Fibroblast of mammary gland (primary cell): Measurements from ENCODE around the gene PCYT1B.

Source experiments
- DNase-seq: peaks from one replicate; pipeline ENCODE4 v3.0.0-alpha.2; 2010; ENCODE audit warnings: low read depth
- H3K4me3 ChIP-seq: 2 replicates; pipeline ENCODE4 v1.5.1; 2011; ENCODE audit warnings: low read depth, mild to moderate bottlenecking, low read length, moderate library complexity; ENCODE audit not compliant: control insufficient read depth
- CTCF ChIP-seq: conservative IDR thresholded peaks from 2 replicates; pipeline ENCODE4 v1.5.1; 2011; ENCODE audit warnings: low read depth, low read length, inconsistent platforms; ENCODE audit not compliant: control insufficient read depth, insufficient read depth

The PCYT1B gene

GRCh38 chrX:24520472-24520871 is 126.7 kb downstream of the PCYT1B start:
- no peak overlapping the region for H3K4me3 ChIP-seq
- no peak for TF ChIP-seq CTCF
- DNase-seq: no peak

GRCh38 chrX:24515447-24515846 is 131.7 kb downstream of the PCYT1B start:
- DNase-seq: peak; percentile 32
- peak; percentile 39 for TF ChIP-seq CTCF
- no peak overlapping the region for H3K4me3 ChIP-seq

- DNase-seq: no peak
- no peak for TF ChIP-seq CTCF
- no peak overlapping the region for H3K4me3 ChIP-seq
Observed at GRCh38 chrX:24513416-24513815, 133.7 kb downstream of the PCYT1B start.

GRCh38 chrX:24508375-24508774 is 138.8 kb downstream of the PCYT1B start:
- TF ChIP-seq CTCF: no peak
- H3K4me3 ChIP-seq: no peak overlapping the region
- DNase-seq: no peak
